Thyroid gland (tissue), 4 donors: ENCODE data around the gene MRPL54. TPM values are rescaled to one million over a fixed set of nuclear protein-coding genes. Genes with fewer than 3 reads are reported as not detected.

Experiments used
- DNase-seq, 2 donors: peaks; one replicate each; pipeline ENCODE4 v3.0.0-alpha.2; 2019
- H3K27ac ChIP-seq, 3 donors: fragments of 200-600 bp; sonication (generic); 1 replicate in 2 of 3; 2 replicates in 1 of 3; pipeline ENCODE4 v1.5.1; 2016 to 2019; ENCODE audit warnings: mild to moderate bottlenecking in 1 of 3, moderate library complexity in 1 of 3
- H3K27me3 ChIP-seq: fragments of 200-600 bp; sonication (generic); one replicate; pipeline ENCODE4 v1.5.1; 2019
- H3K36me3 ChIP-seq, 2 donors: fragments of 200-600 bp; sonication (generic); one replicate each; pipeline ENCODE4 v1.5.1; 2016 to 2019
- H3K4me1 ChIP-seq, 2 donors: fragments of 200-600 bp; sonication (generic); one replicate each; pipeline ENCODE4 v1.5.1; 2017 to 2019
- H3K4me3 ChIP-seq, 3 donors: fragments of 200-600 bp; sonication (generic); replicated peaks in 1 of 3; 1 replicate in 2 of 3; 2 replicates in 1 of 3; pipeline ENCODE4 v1.5.1; 2016; ENCODE audit warnings: mild to moderate bottlenecking in 1 of 3
- H3K9me3 ChIP-seq: fragments of 200-600 bp; sonication (generic); one replicate; pipeline ENCODE4 v1.5.1; 2017
- POLR2A ChIP-seq, 2 donors: fragments of 450-650 bp; IDR thresholded peaks; one replicate each; pipeline ENCODE4 v1.6.1; 2017; ENCODE audit warnings: antibody characterized with exemption in 2 of 2, mild to moderate bottlenecking in 2 of 2, moderate library complexity in 1 of 2
- WGBS, 2 donors: methylation state at CpG; one replicate each; pipeline ENCODE4 v1.1.5; 2017; 5-methylcytosine and 5-hydroxymethylcytosine counted together
- intact Hi-C: fragments of 100-400 bp; cut with DNase I; formaldehyde crosslinking; loops from one replicate; pipeline ENCODE4 v1.15.1; 2023
- total RNA-seq, 4 donors: library from RNA; depleted of rRNA; stranded (reverse); fragments of >200 nt; gene quantifications; one replicate each; pipeline ENCODE4 v1.2.3, GENCODE V29; 2016
- TF ChIP-seq, protein P1 (sequence below), 6 experiments: fragments of 200-600 bp in 3 of 6; fragments of 450-650 bp in 3 of 6; sonication (generic) in 3 of 6; IDR thresholded peaks; one replicate each; pipeline ENCODE4 v1.5.1; 2016 to 2019; ENCODE audit warnings: antibody characterized with exemption in 6 of 6, mild to moderate bottlenecking in 2 of 6, inconsistent platforms in 1 of 6, moderate library complexity in 1 of 6

Gene MRPL54
- total RNA-seq, 4 donors from 2014 or later = 84.0 to 131 (median 102) TPM

DNA sequence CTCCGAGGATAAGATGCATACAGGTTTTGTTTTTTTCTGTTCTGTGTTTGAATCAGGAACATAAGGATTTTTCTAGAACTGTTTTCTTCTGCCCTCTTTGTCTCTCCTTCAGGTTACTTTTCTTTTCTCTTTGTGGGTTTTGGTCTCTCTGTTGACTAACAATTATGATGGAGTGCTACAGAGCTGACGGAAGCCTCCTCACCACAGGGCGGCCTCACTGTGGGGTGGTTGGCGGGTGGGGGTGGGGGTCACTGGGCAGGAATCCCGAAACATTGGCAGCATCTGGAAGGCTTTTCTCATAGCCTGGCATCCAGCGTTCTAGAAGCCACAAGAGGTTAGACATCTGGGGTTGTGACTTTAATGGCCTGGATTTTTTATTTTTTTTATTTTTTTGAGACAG is 35.7 kb downstream of the MRPL54 start:
- TF ChIP-seq, protein P1, sequence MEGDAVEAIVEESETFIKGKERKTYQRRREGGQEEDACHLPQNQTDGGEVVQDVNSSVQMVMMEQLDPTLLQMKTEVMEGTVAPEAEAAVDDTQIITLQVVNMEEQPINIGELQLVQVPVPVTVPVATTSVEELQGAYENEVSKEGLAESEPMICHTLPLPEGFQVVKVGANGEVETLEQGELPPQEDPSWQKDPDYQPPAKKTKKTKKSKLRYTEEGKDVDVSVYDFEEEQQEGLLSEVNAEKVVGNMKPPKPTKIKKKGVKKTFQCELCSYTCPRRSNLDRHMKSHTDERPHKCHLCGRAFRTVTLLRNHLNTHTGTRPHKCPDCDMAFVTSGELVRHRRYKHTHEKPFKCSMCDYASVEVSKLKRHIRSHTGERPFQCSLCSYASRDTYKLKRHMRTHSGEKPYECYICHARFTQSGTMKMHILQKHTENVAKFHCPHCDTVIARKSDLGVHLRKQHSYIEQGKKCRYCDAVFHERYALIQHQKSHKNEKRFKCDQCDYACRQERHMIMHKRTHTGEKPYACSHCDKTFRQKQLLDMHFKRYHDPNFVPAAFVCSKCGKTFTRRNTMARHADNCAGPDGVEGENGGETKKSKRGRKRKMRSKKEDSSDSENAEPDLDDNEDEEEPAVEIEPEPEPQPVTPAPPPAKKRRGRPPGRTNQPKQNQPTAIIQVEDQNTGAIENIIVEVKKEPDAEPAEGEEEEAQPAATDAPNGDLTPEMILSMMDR (IDR thresholded peaks at IDR 0.05) = no peak
- no peak for TF ChIP-seq POLR2A (IDR thresholded peaks at IDR 0.05)
- Histone ChIP-seq H3K4me1 (peaks cover 0 to 11% of the 10 kb centered on the region in 2 donors), H3K36me3 (no peaks in the 10 kb centered on the region), H3K27ac (no peak overlapping the region), H3K4me3 (no peak overlapping the region), H3K9me3 (no peaks in the 10 kb centered on the region), H3K27me3 (peaks cover 9% of the 10 kb centered on the region)
- intact Hi-C loops = no loop called here
- 71 to 77% methylated on average over 6 of the region's 6 CpGs for WGBS, 2 donors
- no peak for DNase-seq

DNA sequence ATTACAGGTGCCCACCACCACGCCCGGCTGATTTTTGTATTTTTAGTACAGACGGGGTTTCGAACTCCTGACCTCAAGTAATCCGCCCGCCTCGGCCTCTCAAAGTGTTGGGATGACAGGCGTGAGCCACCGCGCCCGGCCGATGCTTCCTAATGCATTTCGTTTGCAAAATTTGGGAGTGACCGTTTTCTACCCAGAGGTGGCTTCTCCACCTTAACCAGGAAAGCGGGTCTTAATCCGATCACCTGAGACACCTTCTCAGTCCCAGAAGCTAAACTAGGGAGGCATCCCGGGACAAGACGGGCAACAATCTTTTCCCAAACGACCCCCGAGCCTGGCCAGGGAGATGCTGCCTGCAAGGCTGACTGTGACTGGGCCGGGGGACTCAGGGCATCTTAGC is 38.5 kb downstream of the MRPL54 start:
- H3K9me3 ChIP-seq = no peaks in the 10 kb centered on the region
- TF ChIP-seq, protein P1 (IDR thresholded peaks at IDR 0.05) = no peak
- DNase-seq = no peak
- H3K4me1 ChIP-seq = peaks cover 0 to 11% of the 10 kb centered on the region in 2 donors
- no peaks in the 10 kb centered on the region for H3K36me3 ChIP-seq
- WGBS, 2 donors = 31 to 35% methylated on average over 20 to 21 of the region's 21 CpGs
- H3K27ac ChIP-seq = no peak overlapping the region
- no peak overlapping the region for H3K4me3 ChIP-seq
- H3K27me3 ChIP-seq = peaks cover 9% of the 10 kb centered on the region
- intact Hi-C loops = no loop called here

- peak; percentile 36 to 37 for DNase-seq
- TF ChIP-seq, protein P1 (IDR thresholded peaks at IDR 0.05) = no peak
- no peak for TF ChIP-seq POLR2A (IDR thresholded peaks at IDR 0.05)
- H3K27me3 ChIP-seq = peaks cover 9% of the 10 kb centered on the region
- H3K9me3 ChIP-seq = no peaks in the 10 kb centered on the region
- peaks cover 0 to 11% of the 10 kb centered on the region in 2 donors for H3K4me1 ChIP-seq
- H3K4me3 ChIP-seq = no peak overlapping the region
- no peak overlapping the region for H3K27ac ChIP-seq
- WGBS, 2 donors = 2 to 15% methylated on average over 11 to 21 of the region's 46 CpGs
- H3K36me3 ChIP-seq = no peaks in the 10 kb centered on the region
- intact Hi-C loops = no loop called here
These were observed 39.1 kb downstream of the MRPL54 start for GRCh38 chr19:3801412-3802096.

DNA sequence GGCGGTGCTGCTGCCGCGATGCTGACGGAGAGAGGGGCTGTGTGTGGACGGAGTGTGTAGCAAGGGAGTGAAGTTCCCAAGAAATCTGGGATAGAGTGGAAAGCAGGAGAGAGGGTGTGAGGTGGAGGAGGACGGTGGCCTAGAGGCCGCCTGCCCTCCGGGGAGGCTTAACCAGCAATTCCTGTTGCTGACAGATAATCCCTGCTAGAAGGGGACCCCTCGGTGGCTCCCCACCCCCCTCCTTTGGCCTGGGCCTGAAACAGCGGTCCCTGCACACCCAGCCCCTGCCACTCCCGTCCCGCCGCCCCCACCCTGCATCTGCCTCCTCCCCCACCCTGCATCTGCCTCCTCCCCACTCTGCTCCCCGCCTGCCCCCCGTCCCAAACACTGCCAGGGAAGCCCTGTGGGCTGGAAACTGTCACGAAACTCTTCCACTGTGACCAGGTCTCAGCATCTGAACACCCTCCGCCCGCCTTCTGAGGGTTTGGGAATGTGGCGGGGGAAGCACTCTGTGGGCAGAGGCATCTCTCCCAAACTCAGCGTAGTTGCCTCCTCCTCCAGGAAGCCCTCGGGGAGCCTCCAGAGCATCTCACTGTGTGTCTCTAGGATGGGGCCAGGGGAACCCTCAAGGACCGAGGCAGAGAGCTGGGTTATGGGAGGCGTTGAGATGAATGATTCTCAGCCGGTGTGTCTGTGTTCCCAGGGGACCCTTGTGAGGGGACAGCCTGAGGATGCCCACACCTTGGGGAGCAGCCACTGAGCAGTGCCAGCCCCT is 40.8 kb downstream of the MRPL54 start:
- WGBS, 2 donors = 73 to 82% methylated on average over 15 to 24 of the region's 24 CpGs
- H3K4me3 ChIP-seq = no peak overlapping the region
- peaks cover 0 to 18% of the 10 kb centered on the region in 2 donors for H3K4me1 ChIP-seq
- H3K9me3 ChIP-seq = no peaks in the 10 kb centered on the region
- intact Hi-C loops = no loop called here
- no peak for TF ChIP-seq POLR2A (IDR thresholded peaks at IDR 0.05)
- TF ChIP-seq, protein P1 (IDR thresholded peaks at IDR 0.05) = no peak
- no peaks in the 10 kb centered on the region for H3K36me3 ChIP-seq
- no peak overlapping the region for H3K27ac ChIP-seq
- peaks cover 9% of the 10 kb centered on the region for H3K27me3 ChIP-seq
- DNase-seq = no peak

DNA sequence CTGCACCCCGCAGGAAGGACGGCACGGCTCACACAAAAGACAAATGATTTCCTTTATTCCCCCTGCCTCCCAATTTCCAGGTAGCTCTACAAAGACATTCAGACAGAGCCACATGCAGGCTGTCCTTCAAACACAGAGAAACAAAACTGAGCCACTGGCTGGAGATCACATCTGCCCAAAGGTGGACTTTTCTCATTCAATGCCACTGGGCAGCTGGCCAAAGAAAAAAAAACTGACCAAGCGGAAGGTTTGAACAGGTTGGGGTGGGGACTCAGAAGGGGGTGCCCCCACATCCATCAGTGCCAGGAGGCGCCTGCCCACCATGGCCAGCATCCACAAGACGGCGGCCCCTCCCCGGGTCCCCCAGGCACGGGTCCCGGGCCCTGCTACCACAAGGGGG is 41.5 kb downstream of the MRPL54 start:
- 62 to 70% methylated on average over 10 of the region's 10 CpGs for WGBS, 2 donors

More for the DNA sequence above, 41.5 kb downstream of the MRPL54 start:
- peaks cover 0 to 25% of the 10 kb centered on the region in 2 donors for H3K4me1 ChIP-seq
- intact Hi-C loops = no loop called here
- no peak overlapping the region for H3K27ac ChIP-seq
- no peak for DNase-seq
- TF ChIP-seq, protein P1 (IDR thresholded peaks at IDR 0.05) = no peak
- no peaks in the 10 kb centered on the region for H3K36me3 ChIP-seq
- H3K27me3 ChIP-seq = peaks cover 9% of the 10 kb centered on the region
- H3K4me3 ChIP-seq = no peak overlapping the region
- H3K9me3 ChIP-seq = no peaks in the 10 kb centered on the region
